CD14-positive monocyte (primary cell): ENCODE results near the gene REEP1. TPM values are rescaled to one million over a fixed set of nuclear protein-coding genes. Genes with fewer than 3 reads are reported as not detected.

Experiments used
- DNase-seq, 3 donors: peaks; one replicate each; pipeline ENCODE4 v3.0.0-alpha.2; 2011 to 2022
- H2AFZ ChIP-seq: 2 replicates; pipeline ENCODE4 v1.6.0; 2012; ENCODE audit warnings: mild to moderate bottlenecking, low read depth, low read length, inconsistent platforms; ENCODE audit not compliant: insufficient read depth, poor library complexity, severe bottlenecking
- H3K27ac ChIP-seq, 2 donors: 1 replicate in 1 of 2; 2 replicates in 1 of 2; pipeline ENCODE4 v1.5.1; 2012 to 2013; ENCODE audit warnings: low read length in 2 of 2, control low read depth in 1 of 2, inconsistent platforms in 1 of 2, low read depth in 1 of 2, mild to moderate bottlenecking in 1 of 2
- H3K27me3 ChIP-seq, 2 donors: one replicate each; pipeline versions ENCODE4 v1.6.0 to v1.6.1; 2011 to 2013; ENCODE audit warnings: low read length in 2 of 2; ENCODE audit not compliant: control insufficient read depth in 2 of 2, insufficient read depth in 2 of 2
- H3K36me3 ChIP-seq, 2 donors: replicated peaks in 1 of 2; 1 replicate in 1 of 2; 2 replicates in 1 of 2; pipeline versions ENCODE4 v1.5.1 to v1.6.1; 2012 to 2013; ENCODE audit warnings: low read length in 2 of 2, control low read depth in 1 of 2, inconsistent platforms in 1 of 2, mild to moderate bottlenecking in 1 of 2; ENCODE audit not compliant: insufficient read depth in 2 of 2, control insufficient read depth in 1 of 2
- H3K4me1 ChIP-seq, 2 donors: 1 replicate in 1 of 2; 2 replicates in 1 of 2; pipeline versions ENCODE4 v1.5.1 to v1.6.1; 2012 to 2013; ENCODE audit warnings: low read length in 2 of 2, control low read depth in 1 of 2, inconsistent platforms in 1 of 2, mild to moderate bottlenecking in 1 of 2, moderate library complexity in 1 of 2; ENCODE audit not compliant: insufficient read depth in 2 of 2, control insufficient read depth in 1 of 2
- H3K4me2 ChIP-seq: replicated peaks from 2 replicates; pipeline ENCODE3; 2012; ENCODE audit warnings: low read length, moderate library complexity, mild to moderate bottlenecking; ENCODE audit not compliant: poor library complexity, severe bottlenecking; ENCODE audit errors: extremely low read depth
- H3K4me3 ChIP-seq, 3 experiments: fragments of 200-600 bp in 1 of 3; sonication (generic) in 1 of 3; replicated peaks in 1 of 3; 1 replicate in 2 of 3; 2 replicates in 1 of 3; pipeline ENCODE4 v1.5.1; 2011 to 2013; ENCODE audit warnings: low read length in 3 of 3, mild to moderate bottlenecking in 3 of 3, control low read depth in 2 of 3, low read depth in 2 of 3, inconsistent platforms in 1 of 3, moderate library complexity in 1 of 3
- H3K79me2 ChIP-seq: 2 replicates; pipeline ENCODE4 v1.6.0; 2012; ENCODE audit warnings: mild to moderate bottlenecking, control low read depth, inconsistent platforms, low read length, moderate library complexity; ENCODE audit not compliant: insufficient read depth
- H3K9ac ChIP-seq: 2 replicates; pipeline ENCODE4 v1.6.0; 2017; ENCODE audit warnings: low read length, mild to moderate bottlenecking; ENCODE audit not compliant: insufficient read depth, poor library complexity, severe bottlenecking
- H3K9me3 ChIP-seq, 2 donors: replicated peaks in 1 of 2; 1 replicate in 1 of 2; 2 replicates in 1 of 2; pipeline versions ENCODE4 v1.5.1 to v1.6.1; 2012 to 2013; ENCODE audit warnings: low read length in 2 of 2, control low read depth in 1 of 2; ENCODE audit not compliant: control insufficient read depth in 1 of 2, insufficient read depth in 1 of 2
- H4K20me1 ChIP-seq: 2 replicates; pipeline ENCODE4 v1.6.0; 2012; ENCODE audit warnings: mild to moderate bottlenecking, low read length, control low read depth, moderate library complexity; ENCODE audit not compliant: insufficient read depth
- H3K27ac Mint-ChIP-seq, 7 donors: one replicate each; pipeline ENCODE4 v1.8.0; 2020; ENCODE audit warnings: mild to moderate bottlenecking in 7 of 7, mixed read lengths in 7 of 7, moderate library complexity in 6 of 7, inconsistent platforms in 2 of 7
- H3K27me3 Mint-ChIP-seq, 3 donors: one replicate each; pipeline ENCODE4 v1.8.0; 2021 to 2022; ENCODE audit warnings: low read depth in 3 of 3, mild to moderate bottlenecking in 3 of 3, mixed read lengths in 3 of 3, moderate library complexity in 3 of 3, inconsistent platforms in 1 of 3
- H3K36me3 Mint-ChIP-seq, 2 donors: one replicate each; pipeline ENCODE4 v1.8.0; 2020; ENCODE audit warnings: mixed read lengths in 2 of 2, inconsistent platforms in 1 of 2, mild to moderate bottlenecking in 1 of 2
- H3K4me1 Mint-ChIP-seq: one replicate; pipeline ENCODE4 v1.8.0; 2020; ENCODE audit warnings: mild to moderate bottlenecking, mixed read lengths
- H3K4me3 Mint-ChIP-seq, 2 donors: one replicate each; pipeline ENCODE4 v1.8.0; 2020; ENCODE audit warnings: mild to moderate bottlenecking in 2 of 2, mixed read lengths in 2 of 2, moderate library complexity in 1 of 2
- H3K9me3 Mint-ChIP-seq, 7 donors: one replicate each; pipeline ENCODE4 v1.8.0; 2020 to 2022; ENCODE audit warnings: mixed read lengths in 7 of 7, mild to moderate bottlenecking in 6 of 7, moderate library complexity in 6 of 7, inconsistent platforms in 2 of 7
- WGBS: methylation state at CpG from one replicate; pipeline ENCODE4 v1.1.5; 2013; ENCODE audit warnings: missing lambda C conversion rate; ENCODE audit not compliant: insufficient coverage; 5-methylcytosine and 5-hydroxymethylcytosine counted together
- intact Hi-C, 2 donors: fragments of 100-400 bp; cut with micrococcal nuclease; formaldehyde crosslinking; loops; one replicate each; pipeline versions ENCODE4 v1.15.0 to v1.15.1; 2023
- polyA plus RNA-seq, 3 donors: library from polyadenylated mRNA; depleted of rRNA in 1 of 3; unstranded in 2 of 3; stranded (reverse) in 1 of 3; fragments of 300-500 nt in 2 of 3; fragments of >200 nt in 1 of 3; fragmentation: Illumina TruSeq in 2 of 3; gene quantifications; 1 replicate in 2 of 3; 2 replicates in 1 of 3; pipeline ENCODE4 v1.2.3, GENCODE V29; 2012 to 2021
- TF ChIP-seq, protein P1 (sequence below): fragments of 200-600 bp; IDR thresholded peaks from one replicate; pipeline ENCODE4 v1.8.0; 2022; ENCODE audit warnings: antibody characterized with exemption, mild to moderate bottlenecking

Gene REEP1
- polyA plus RNA-seq, 3 donors: not detected

GRCh38 chr2:86366651-86367498, 29.4 kb upstream of the REEP1 start:
- Histone ChIP-seq H3K4me2 (no peak overlapping the region), H3K4me1 (peaks cover 22 to 23% of the 10 kb centered on the region in 2 donors), H3K27me3 (no peaks in the 10 kb centered on the region), H3K9ac (no peak overlapping the region), H3K4me3 (no peak overlapping the region), H3K27ac (no peak overlapping the region), H4K20me1 (no peaks in the 10 kb centered on the region), H3K79me2 (no peaks in the 10 kb centered on the region), H2AFZ (no peak overlapping the region), H3K36me3 (no peaks in the 10 kb centered on the region), H3K9me3 (peaks cover 0 to 6% of the 10 kb centered on the region in 2 donors)
- peak overlapping the region in 1 of 7 donors; percentile 43 for H3K27ac Mint-ChIP-seq
- H3K27me3 Mint-ChIP-seq: peaks cover 0 to 3% (median 2%) of the 10 kb centered on the region in 3 donors
- no peak for DNase-seq
- peaks cover 32% of the 10 kb centered on the region for H3K4me1 Mint-ChIP-seq
- 100% methylated on average over 4 of the region's 6 CpGs for WGBS
- no peaks in the 10 kb centered on the region for H3K36me3 Mint-ChIP-seq
- peaks cover 3 to 12% (median 5%) of the 10 kb centered on the region in 7 donors for H3K9me3 Mint-ChIP-seq
- intact Hi-C loops: loop anchor here (5.0 to 10.0 kb wide), 2 partner anchors 142 to 145 kb away; no protein-coding TSS in a partner anchor
- TF ChIP-seq, protein P1, sequence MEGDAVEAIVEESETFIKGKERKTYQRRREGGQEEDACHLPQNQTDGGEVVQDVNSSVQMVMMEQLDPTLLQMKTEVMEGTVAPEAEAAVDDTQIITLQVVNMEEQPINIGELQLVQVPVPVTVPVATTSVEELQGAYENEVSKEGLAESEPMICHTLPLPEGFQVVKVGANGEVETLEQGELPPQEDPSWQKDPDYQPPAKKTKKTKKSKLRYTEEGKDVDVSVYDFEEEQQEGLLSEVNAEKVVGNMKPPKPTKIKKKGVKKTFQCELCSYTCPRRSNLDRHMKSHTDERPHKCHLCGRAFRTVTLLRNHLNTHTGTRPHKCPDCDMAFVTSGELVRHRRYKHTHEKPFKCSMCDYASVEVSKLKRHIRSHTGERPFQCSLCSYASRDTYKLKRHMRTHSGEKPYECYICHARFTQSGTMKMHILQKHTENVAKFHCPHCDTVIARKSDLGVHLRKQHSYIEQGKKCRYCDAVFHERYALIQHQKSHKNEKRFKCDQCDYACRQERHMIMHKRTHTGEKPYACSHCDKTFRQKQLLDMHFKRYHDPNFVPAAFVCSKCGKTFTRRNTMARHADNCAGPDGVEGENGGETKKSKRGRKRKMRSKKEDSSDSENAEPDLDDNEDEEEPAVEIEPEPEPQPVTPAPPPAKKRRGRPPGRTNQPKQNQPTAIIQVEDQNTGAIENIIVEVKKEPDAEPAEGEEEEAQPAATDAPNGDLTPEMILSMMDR: no peak
- H3K4me3 Mint-ChIP-seq: no peak overlapping the region

- no peaks in the 10 kb centered on the region for H3K27me3 ChIP-seq
- WGBS: 100% methylated on average over 2 of the region's 2 CpGs
- intact Hi-C loops: loop anchor here (5.0 to 10.0 kb wide), 2 partner anchors 140 to 143 kb away; no protein-coding TSS in a partner anchor
- H3K9me3 ChIP-seq: no peaks in the 10 kb centered on the region
- Mint-ChIP-seq H3K4me3 (no peak overlapping the region), H3K36me3 (no peaks in the 10 kb centered on the region), H3K27ac (no peak overlapping the region), H3K4me1 (peaks cover 24% of the 10 kb centered on the region), H3K9me3 (peaks cover 0 to 3% (median 2%) of the 10 kb centered on the region in 7 donors), H3K27me3 (peaks cover 0 to 3% (median 2%) of the 10 kb centered on the region in 3 donors)
- H3K9ac ChIP-seq: no peak overlapping the region
- H4K20me1 ChIP-seq: no peaks in the 10 kb centered on the region
- H3K27ac ChIP-seq: no peak overlapping the region
- no peak for DNase-seq
- H3K36me3 ChIP-seq: no peaks in the 10 kb centered on the region
- H3K4me3 ChIP-seq: no peak overlapping the region
- H3K4me2 ChIP-seq: no peak overlapping the region
- no peak overlapping the region for H2AFZ ChIP-seq
- TF ChIP-seq, protein P1: no peak
- peaks cover 17 to 18% of the 10 kb centered on the region in 2 donors for H3K4me1 ChIP-seq
- H3K79me2 ChIP-seq: no peaks in the 10 kb centered on the region
Measured at GRCh38 chr2:86364894-86365293, 27.5 kb upstream of the REEP1 start.
